Medulla oblongata (tissue), 1 donor: ENCODE measurements around the gene RXRA.
"Not testable (repeated sequence)": the region's sequence is repeated elsewhere in the genome, so short reads cannot be mapped to it uniquely, and the experiment has no call there.

Experiments
- DNase-seq: peaks from one replicate; pipeline ENCODE4 v3.0.0-alpha.2; 2015; ENCODE audit errors: extremely low spot score

The RXRA gene

GRCh38 chr9:134293611-134294152 is 32.6 kb upstream of the RXRA start:
- peak; percentile 22 for DNase-seq

- DNase-seq = no peak
These were observed 31.8 kb upstream of the RXRA start for GRCh38 chr9:134294153-134295071.

- no peak for DNase-seq
These were observed 31.0 kb upstream of the RXRA start for GRCh38 chr9:134295101-134295745.

- no peak for DNase-seq
These were observed 30.5 kb upstream of the RXRA start for GRCh38 chr9:134295746-134296250.

GRCh38 chr9:134296301-134297082 is 29.8 kb upstream of the RXRA start:
- DNase-seq = no peak

- no peak for DNase-seq
These were observed 29.2 kb upstream of the RXRA start for GRCh38 chr9:134297083-134297410.

GRCh38 chr9:134297576-134297975 is 28.7 kb upstream of the RXRA start:
- no peak for DNase-seq

- DNase-seq = no peak
These were observed 28.3 kb upstream of the RXRA start for GRCh38 chr9:134298000-134298399.

GRCh38 chr9:134299068-134299467 is 27.2 kb upstream of the RXRA start:
- DNase-seq = no peak

GRCh38 chr9:134299883-134300282 is 26.4 kb upstream of the RXRA start:
- DNase-seq = no peak

- DNase-seq = no peak
These were observed 24.7 kb upstream of the RXRA start for GRCh38 chr9:134301387-134302129.

GRCh38 chr9:134302130-134302817 is 24.0 kb upstream of the RXRA start:
- DNase-seq = no peak

GRCh38 chr9:134303601-134304000 is 22.7 kb upstream of the RXRA start:
- DNase-seq = no peak

GRCh38 chr9:134304261-134304660 is 22.0 kb upstream of the RXRA start:
- no peak for DNase-seq

- DNase-seq = no peak
These were observed 21.6 kb upstream of the RXRA start for GRCh38 chr9:134304690-134305089.

GRCh38 chr9:134305533-134305932 is 20.7 kb upstream of the RXRA start:
- DNase-seq = no peak

GRCh38 chr9:134306042-134306441 is 20.2 kb upstream of the RXRA start:
- not testable (repeated sequence) for DNase-seq

- DNase-seq = no peak
These were observed 19.3 kb upstream of the RXRA start for GRCh38 chr9:134306636-134307600.
